Dedifferentiated amniotic fluid mesenchymal stem cell (primary cell): ENCODE results near the gene RAB44.
A peak's percentile ranks its signal among the peaks of the same experiment; 100 is the strongest.
"Not testable (repeated sequence)": the region's sequence is repeated elsewhere in the genome, so short reads cannot be mapped to it uniquely, and the experiment has no call there.

Experiments
- DNase-seq: peaks from one replicate; pipeline ENCODE4 v3.0.0-alpha.2; 2016; ENCODE audit errors: extremely low spot score

RAB44 gene

GRCh38 chr6:36686668-36687513 lies 10.7 kb upstream of the RAB44 start:
- no peak for DNase-seq

- DNase-seq: peak; percentile 40
These were observed 9.4 kb upstream of the RAB44 start for GRCh38 chr6:36688063-36688738.

DNA sequence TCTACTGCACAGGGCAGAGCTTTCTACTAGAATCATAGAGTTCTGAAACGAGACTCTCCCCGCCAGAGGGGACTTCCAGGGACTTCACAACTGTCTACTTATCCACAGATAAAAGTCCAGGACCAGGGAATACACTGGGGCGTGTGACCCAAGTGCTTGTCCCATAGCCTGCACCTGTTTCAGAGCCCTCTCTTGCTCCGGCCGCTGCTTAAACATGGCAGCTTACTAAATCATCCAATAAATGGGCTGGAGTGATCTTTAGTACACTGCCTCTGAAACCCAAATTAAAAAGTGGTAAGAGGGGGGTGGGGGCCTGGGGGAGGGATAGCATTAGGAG lies 8.9 kb upstream of the RAB44 start:
- DNase-seq: no peak

GRCh38 chr6:36691011-36691410 lies 6.6 kb upstream of the RAB44 start:
- no peak for DNase-seq

GRCh38 chr6:36691612-36692011 lies 6.0 kb upstream of the RAB44 start:
- DNase-seq: no peak

- DNase-seq: no peak
These were observed 5.4 kb upstream of the RAB44 start for GRCh38 chr6:36692220-36692619.

DNA sequence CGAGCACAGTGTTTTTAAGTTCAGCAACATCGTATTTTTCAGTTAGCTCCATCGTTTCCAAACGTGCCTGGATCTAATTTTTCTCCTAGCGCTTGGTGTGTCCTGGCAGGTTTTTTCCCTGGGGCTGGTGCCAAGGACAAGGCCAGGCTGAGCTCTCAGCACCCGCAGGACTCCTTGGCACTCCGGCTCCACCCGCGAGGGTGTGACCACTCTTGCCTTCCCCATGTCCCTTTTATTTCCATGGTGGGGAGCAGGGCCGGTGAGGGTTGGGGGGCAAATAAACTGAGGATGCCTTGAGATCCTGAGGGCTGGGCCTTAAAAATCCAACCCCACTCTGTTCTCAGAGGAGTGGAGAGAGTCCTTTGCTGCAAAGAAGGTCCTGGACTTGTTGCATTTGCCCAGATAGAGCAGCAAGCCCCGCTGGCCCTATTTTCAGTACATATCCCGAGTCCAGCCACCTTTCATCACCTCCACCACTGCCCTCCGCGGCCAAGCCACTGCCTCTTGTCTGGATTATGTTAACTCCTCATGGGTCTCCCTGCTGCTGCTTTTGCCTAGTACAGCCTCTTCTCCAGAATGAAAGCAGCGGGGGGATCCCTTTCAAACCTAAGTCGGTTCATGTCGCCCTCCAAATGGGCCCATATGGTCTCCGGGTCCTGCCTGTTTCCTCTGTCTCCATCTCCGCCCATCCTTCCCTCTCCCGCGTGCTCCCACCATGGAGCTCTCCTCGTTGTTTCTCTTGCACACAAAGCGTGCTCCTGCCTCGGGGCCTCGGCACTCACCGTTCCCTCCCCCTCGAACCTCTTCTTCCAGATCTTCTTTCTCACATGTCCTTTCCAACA lies 4.5 kb upstream of the RAB44 start:
- no peak for DNase-seq

GRCh38 chr6:36694616-36695015 lies 3.0 kb upstream of the RAB44 start:
- no peak for DNase-seq

- DNase-seq: no peak
These were observed 2.2 kb upstream of the RAB44 start for GRCh38 chr6:36695414-36695813.

DNA sequence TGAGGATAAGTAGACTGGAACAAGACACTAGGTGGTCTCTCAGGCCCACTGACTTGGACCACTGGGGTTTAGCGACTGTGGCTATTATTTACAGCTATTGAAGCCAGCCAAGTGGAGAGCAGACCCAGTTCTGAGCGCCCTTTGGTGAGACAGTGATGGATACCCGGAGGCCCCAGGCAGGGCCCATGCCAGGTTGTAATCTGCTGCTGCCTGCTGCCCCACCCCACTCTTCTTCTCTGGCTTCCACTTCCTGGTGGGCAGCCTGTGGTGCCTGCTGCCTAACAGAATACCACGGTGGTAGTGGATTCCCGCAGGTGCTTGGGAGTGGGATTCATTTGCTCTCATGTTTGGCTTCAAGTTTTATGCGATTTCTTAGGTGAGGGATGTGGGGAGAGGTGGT lies 570 bp downstream of the RAB44 start:
- no peak for DNase-seq

- no peak for DNase-seq
These were observed 1.2 kb downstream of the RAB44 start for GRCh38 chr6:36698871-36699271.

- DNase-seq: no peak
These were observed 1.7 kb downstream of the RAB44 start for GRCh38 chr6:36699348-36699747.

GRCh38 chr6:36700071-36700812 lies 2.6 kb downstream of the RAB44 start:
- no peak for DNase-seq

DNA sequence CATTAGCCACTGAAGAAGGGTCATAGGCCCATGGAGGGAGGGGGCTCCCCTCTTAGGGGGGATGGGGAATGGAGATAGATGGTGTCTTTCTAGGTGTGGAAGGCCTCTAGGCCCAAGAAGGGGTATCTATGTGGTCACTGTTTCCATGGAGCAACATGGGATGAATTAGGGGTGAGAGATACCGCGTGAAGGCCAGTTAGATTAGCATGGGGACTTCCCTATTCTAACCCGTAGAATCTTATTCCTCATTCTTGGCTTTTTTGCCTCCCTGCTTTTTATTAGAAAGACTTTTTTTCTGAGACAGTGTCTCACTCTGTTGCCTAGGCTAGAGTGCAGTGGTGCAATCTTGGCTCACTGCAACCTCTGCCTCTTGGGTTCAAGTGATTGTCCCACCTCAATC lies 3.2 kb downstream of the RAB44 start:
- DNase-seq: no peak

DNA sequence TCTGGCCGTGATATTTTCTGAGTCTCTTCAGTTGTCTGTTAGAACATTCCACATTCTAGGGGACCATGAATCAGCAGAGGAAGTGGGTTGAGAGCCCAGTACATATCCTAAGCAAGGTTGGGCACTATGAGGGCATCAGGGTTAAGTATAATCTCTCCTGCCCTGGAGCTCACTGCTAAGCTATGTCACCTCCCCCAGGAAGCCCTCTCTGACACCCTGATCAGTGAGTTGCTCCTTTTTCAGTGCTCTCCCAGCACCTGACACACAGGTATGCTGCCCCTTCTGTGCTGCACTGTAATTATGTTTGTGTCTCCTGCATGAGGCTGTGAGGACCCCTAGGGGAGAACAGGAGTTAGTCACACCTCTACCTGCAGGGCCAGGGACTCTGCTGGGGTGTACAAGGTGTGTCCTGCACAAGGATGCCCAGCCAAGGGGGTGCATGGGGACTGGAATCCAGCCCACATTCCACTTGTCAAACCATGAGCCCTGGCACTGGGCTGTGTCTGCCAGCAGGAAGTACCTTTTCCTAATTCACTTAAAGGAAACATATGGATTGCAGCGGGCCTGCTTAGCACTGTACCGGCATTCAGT lies 3.9 kb downstream of the RAB44 start:
- no peak for DNase-seq

GRCh38 chr6:36702656-36703055 lies 5.0 kb downstream of the RAB44 start:
- DNase-seq: no peak

DNA sequence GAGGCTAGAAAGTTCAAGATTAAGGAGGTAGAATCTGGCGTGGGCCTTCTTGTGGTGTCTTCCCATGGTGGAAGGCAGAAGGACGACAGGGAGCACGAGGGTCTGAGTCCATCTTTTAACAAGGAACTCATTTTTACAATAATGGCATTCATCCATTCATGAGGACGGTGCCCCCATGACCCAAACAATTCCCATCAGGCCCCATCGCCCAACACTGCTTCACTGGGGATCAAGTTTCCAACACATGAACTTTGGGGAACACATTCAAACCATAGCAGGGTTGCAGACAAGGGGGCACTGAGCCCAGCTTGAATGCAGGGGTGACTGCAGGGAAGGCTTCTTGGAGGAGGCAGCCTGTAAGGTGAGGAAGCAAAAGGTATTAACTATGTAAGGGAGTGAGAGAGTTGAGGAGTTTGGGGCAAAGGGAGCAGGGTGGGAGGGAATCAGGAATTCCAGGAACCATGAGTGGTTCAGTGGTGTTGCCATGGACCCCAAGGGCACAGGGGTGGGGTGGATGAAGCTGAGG lies 5.5 kb downstream of the RAB44 start:
- no peak for DNase-seq

DNA sequence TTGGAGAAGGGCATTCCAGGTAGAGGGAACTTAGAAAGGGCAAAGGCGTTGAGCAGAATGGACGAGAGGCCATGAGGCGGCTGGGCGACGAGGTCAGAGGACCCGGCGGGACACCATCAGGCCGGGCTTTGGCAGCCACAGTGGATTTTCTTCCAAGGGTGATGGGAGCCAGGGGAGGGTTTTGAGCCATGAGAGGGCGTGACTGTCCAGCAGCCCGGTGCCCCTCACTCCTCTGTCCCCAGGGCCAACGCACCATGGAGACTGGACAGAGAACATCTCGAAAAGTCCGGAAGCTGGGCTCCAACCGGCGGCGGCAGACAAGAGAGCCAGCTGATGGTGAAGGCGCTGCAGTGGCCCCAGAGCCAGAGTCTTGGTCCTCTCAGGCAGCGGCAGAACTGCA lies 6.4 kb downstream of the RAB44 start:
- no peak for DNase-seq

- not testable (repeated sequence) for DNase-seq
These were observed 7.4 kb downstream of the RAB44 start for GRCh38 chr6:36704961-36705577.

DNA sequence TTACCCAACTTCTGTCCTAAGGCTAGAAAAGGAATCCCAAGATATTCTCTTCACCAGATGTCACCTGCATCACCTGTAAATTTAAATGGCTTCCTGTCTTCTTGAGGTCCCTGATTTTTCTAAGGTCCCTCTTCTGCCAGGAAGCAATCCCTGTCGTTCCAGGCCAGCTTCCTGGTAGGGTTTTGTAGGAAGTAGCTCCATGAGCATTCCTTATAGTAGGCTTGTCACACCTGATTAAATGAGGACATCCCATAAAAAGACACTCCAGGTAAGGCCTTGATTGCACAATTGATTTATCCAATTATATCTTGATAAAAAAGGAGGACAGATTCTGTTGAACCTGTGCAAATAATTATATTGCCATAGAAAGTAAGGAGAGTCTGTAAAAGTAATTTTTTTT lies 8.7 kb downstream of the RAB44 start:
- no peak for DNase-seq

- DNase-seq: no peak
These were observed 15.2 kb downstream of the RAB44 start for GRCh38 chr6:36712816-36713215.
